NT2/D1 (cell line): ENCODE results near the gene SLA2.

Experiments used
- SUZ12 ChIP-seq: IDR thresholded peaks from 2 replicates; pipeline ENCODE4 v1.6.1; 2011; ENCODE audit not compliant: insufficient read length, insufficient read depth; ENCODE audit errors: extremely low read depth
- YY1 ChIP-seq: IDR thresholded peaks from 2 replicates; pipeline ENCODE4 v1.6.1; 2011; ENCODE audit not compliant: insufficient read length, insufficient read depth

GRCh38 chr20:36572701-36573102 is 73.3 kb downstream of the SLA2 start:
- TF ChIP-seq YY1 (no peak), SUZ12 (no peak)
